MM.1S (cell line): ENCODE measurements around the gene GRIN3B.

Experiments used
- DNase-seq: peaks from one replicate; pipeline ENCODE4 v3.0.0-alpha.2; 2015
- H2AFZ ChIP-seq: fragments of 300-600 bp; sonication (generic); 2 replicates; pipeline ENCODE4 v1.6.0; 2016; ENCODE audit warnings: antibody characterized with exemption, low read length
- H3F3A ChIP-seq: fragments of 300-600 bp; sonication (generic); 2 replicates; pipeline ENCODE4 v1.6.1; 2016; ENCODE audit warnings: mild to moderate bottlenecking, antibody characterized with exemption, low read length, moderate library complexity, mixed read lengths; ENCODE audit not compliant: insufficient read depth
- H3K27ac ChIP-seq: fragments of 300-600 bp; sonication (generic); 2 replicates; pipeline ENCODE4 v1.5.1; 2016; ENCODE audit warnings: mild to moderate bottlenecking, low read length
- H3K27me3 ChIP-seq: fragments of 300-600 bp; sonication (generic); replicated peaks from 2 replicates; pipeline ENCODE4 v1.6.0; 2016; ENCODE audit warnings: low read length; ENCODE audit not compliant: insufficient read depth
- H3K36me3 ChIP-seq: fragments of 300-600 bp; sonication (generic); replicated peaks from 2 replicates; pipeline ENCODE4 v1.6.1; 2016; ENCODE audit warnings: mild to moderate bottlenecking, low read length, mixed read lengths; ENCODE audit not compliant: insufficient read depth
- H3K4me1 ChIP-seq: fragments of 300-600 bp; sonication (generic); 2 replicates; pipeline ENCODE4 v1.6.1; 2016; ENCODE audit warnings: low read length, mixed read lengths
- H3K4me2 ChIP-seq: fragments of 300-600 bp; sonication (generic); 2 replicates; pipeline ENCODE4 v1.6.0; 2016; ENCODE audit warnings: low read depth, low read length
- H3K4me3 ChIP-seq: fragments of 300-600 bp; sonication (generic); 2 replicates; pipeline ENCODE4 v1.5.1; 2016; ENCODE audit warnings: low read length, mixed read lengths
- H3K79me2 ChIP-seq: fragments of 300-600 bp; sonication (generic); 2 replicates; pipeline ENCODE4 v1.6.1; 2016; ENCODE audit warnings: mixed run types, low read length, mixed read lengths
- H3K9ac ChIP-seq: fragments of 300-600 bp; sonication (generic); 2 replicates; pipeline ENCODE4 v1.6.1; 2016; ENCODE audit warnings: low read length, mixed read lengths
- H3K9me2 ChIP-seq: fragments of 300-600 bp; sonication (generic); replicated peaks from 2 replicates; pipeline ENCODE4 v1.6.1; 2016; ENCODE audit warnings: mild to moderate bottlenecking, low read length, mixed read lengths; ENCODE audit not compliant: insufficient read depth
- H3K9me3 ChIP-seq: fragments of 300-600 bp; sonication (generic); replicated peaks from 2 replicates; pipeline ENCODE4 v1.6.1; 2016; ENCODE audit warnings: mild to moderate bottlenecking, low read length, mixed read lengths; ENCODE audit not compliant: insufficient read depth
- H4K20me1 ChIP-seq: fragments of 300-600 bp; sonication (generic); 2 replicates; pipeline ENCODE4 v1.6.1; 2016; ENCODE audit warnings: mild to moderate bottlenecking, low read length, moderate library complexity, mixed read lengths; ENCODE audit not compliant: insufficient read depth
- CTCF ChIP-seq: fragments of 300-600 bp; sonication (generic); IDR thresholded peaks from 2 replicates; pipeline ENCODE4 v1.5.1; 2016; ENCODE audit warnings: antibody characterized with exemption, low read length, mixed read lengths
- EZH2 ChIP-seq: fragments of 300-600 bp; sonication (generic); optimal IDR thresholded peaks from 2 replicates; pipeline ENCODE3; 2017; ENCODE audit warnings: low read depth, mild to moderate bottlenecking, antibody characterized with exemption, low read length, mixed read lengths
- EZH2phosphoT487 ChIP-seq: fragments of 300-600 bp; sonication (generic); IDR thresholded peaks from 2 replicates; pipeline ENCODE4 v1.6.1; 2018; ENCODE audit warnings: antibody characterized with exemption, low read length

The GRIN3B gene

GRCh38 chr19:1049800-1050199, 49.6 kb downstream of the GRIN3B start:
- TF ChIP-seq CTCF (no peak), EZH2 (no peak), EZH2phosphoT487 (no peak)
- DNase-seq, result no peak
- no peaks in the 10 kb centered on the region for H3K9me2 ChIP-seq
- no peaks in the 10 kb centered on the region for H3K79me2 ChIP-seq
- no peak overlapping the region for H3K27ac ChIP-seq
- no peak overlapping the region for H3K4me3 ChIP-seq
- H4K20me1 ChIP-seq, result no peaks in the 10 kb centered on the region
- H2AFZ ChIP-seq, result no peak overlapping the region
- no peak overlapping the region for H3K4me2 ChIP-seq
- H3K36me3 ChIP-seq, result no peaks in the 10 kb centered on the region; the same call in 1 of the 2 replicates
- no peaks in the 10 kb centered on the region for H3K27me3 ChIP-seq
- 0 out of 2 replicates have a peak, but pooled peaks cover 2% of the 10 kb centered on the region for H3F3A ChIP-seq
- no peaks in the 10 kb centered on the region for H3K9me3 ChIP-seq
- no peaks in the 10 kb centered on the region for H3K4me1 ChIP-seq
- no peak overlapping the region for H3K9ac ChIP-seq

- H3K4me2 ChIP-seq, result no peak overlapping the region
- H3K4me1 ChIP-seq, result no peaks in the 10 kb centered on the region
- H3K79me2 ChIP-seq, result no peaks in the 10 kb centered on the region
- H3K9me3 ChIP-seq, result no peaks in the 10 kb centered on the region
- no peaks in the 10 kb centered on the region for H3K36me3 ChIP-seq
- no peak for DNase-seq
- H3K9ac ChIP-seq, result no peak overlapping the region
- H3K27ac ChIP-seq, result no peak overlapping the region
- H3K27me3 ChIP-seq, result no peaks in the 10 kb centered on the region
- H4K20me1 ChIP-seq, result no peaks in the 10 kb centered on the region
- H2AFZ ChIP-seq, result no peak overlapping the region
- no peaks in the 10 kb centered on the region for H3K9me2 ChIP-seq
- no peak overlapping the region for H3K4me3 ChIP-seq
- TF ChIP-seq EZH2 (no peak), CTCF (no peak), EZH2phosphoT487 (no peak)
- H3F3A ChIP-seq, result 0 out of 2 replicates have a peak, but pooled peaks cover 2% of the 10 kb centered on the region
These were observed 51.0 kb downstream of the GRIN3B start for GRCh38 chr19:1050989-1051788.

- Histone ChIP-seq H3K79me2 (no peaks in the 10 kb centered on the region), H3K4me2 (no peak overlapping the region), H3K36me3 (no peaks in the 10 kb centered on the region), H4K20me1 (no peaks in the 10 kb centered on the region), H3K4me1 (no peaks in the 10 kb centered on the region), H3K27me3 (no peaks in the 10 kb centered on the region), H3F3A (0 out of 2 replicates have a peak, but pooled peaks cover 2% of the 10 kb centered on the region), H3K27ac (no peak overlapping the region), H3K9me2 (no peaks in the 10 kb centered on the region), H2AFZ (no peak overlapping the region), H3K9me3 (no peaks in the 10 kb centered on the region), H3K9ac (no peak overlapping the region), H3K4me3 (no peak overlapping the region)
- DNase-seq, result no peak
- TF ChIP-seq CTCF (no peak), EZH2 (no peak), EZH2phosphoT487 (no peak)
These were observed 51.6 kb downstream of the GRIN3B start for GRCh38 chr19:1051791-1052190.
